GM15510 (cell line): ENCODE measurements around the gene ATOH1.

Experiments used
- POLR2A ChIP-seq: IDR thresholded peaks from 3 replicates; pipeline ENCODE4 v1.6.1; 2011; ENCODE audit warnings: borderline replicate concordance; ENCODE audit not compliant: insufficient read length; ENCODE audit errors: extremely low read depth

The ATOH1 gene

DNA sequence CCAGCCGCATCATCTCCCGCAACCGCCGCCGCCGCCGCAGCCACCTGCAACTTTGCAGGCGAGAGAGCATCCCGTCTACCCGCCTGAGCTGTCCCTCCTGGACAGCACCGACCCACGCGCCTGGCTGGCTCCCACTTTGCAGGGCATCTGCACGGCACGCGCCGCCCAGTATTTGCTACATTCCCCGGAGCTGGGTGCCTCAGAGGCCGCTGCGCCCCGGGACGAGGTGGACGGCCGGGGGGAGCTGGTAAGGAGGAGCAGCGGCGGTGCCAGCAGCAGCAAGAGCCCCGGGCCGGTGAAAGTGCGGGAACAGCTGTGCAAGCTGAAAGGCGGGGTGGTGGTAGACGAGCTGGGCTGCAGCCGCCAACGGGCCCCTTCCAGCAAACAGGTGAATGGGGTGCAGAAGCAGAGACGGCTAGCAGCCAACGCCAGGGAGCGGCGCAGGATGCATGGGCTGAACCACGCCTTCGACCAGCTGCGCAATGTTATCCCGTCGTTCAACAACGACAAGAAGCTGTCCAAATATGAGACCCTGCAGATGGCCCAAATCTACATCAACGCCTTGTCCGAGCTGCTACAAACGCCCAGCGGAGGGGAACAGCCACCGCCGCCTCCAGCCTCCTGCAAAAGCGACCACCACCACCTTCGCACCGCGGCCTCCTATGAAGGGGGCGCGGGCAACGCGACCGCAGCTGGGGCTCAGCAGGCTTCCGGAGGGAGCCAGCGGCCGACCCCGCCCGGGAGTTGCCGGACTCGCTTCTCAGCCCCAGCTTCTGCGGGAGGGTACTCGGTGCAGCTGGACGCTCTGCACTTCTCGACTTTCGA lies 654 bp downstream of the ATOH1 start:
- TF ChIP-seq POLR2A = no peak

DNA sequence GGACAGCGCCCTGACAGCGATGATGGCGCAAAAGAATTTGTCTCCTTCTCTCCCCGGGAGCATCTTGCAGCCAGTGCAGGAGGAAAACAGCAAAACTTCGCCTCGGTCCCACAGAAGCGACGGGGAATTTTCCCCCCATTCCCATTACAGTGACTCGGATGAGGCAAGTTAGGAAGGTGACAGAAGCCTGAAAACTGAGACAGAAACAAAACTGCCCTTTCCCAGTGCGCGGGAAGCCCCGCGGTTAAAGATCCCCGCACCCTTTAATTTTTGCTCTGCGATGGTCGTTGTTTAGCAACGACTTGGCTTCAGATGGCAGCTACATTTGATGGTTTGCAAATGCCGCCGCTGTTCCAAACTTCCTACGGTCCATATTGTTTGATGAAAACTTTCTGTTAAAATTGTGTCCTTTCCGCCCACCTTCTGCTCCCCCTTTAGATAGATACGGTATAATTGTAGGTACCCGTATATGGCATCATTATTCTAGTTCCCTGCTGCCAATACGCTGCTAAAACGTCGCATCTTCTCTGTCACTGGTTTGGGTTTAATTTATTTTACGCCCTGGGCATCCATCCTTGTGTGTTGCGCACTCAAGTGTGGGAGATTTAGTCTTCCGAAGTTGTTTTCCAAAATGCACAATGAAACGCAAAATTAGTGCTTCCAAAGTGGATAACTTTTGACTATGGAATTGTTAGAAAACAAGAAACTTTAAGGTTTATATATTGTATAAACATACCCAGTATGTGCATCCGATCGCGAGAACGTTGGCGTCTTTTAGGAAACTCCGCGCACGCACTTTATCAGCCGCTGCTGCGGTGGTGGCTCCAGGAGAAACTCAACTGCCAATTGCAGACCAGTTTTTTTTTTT lies 1.5 kb downstream of the ATOH1 start:
- no peak for TF ChIP-seq POLR2A

DNA sequence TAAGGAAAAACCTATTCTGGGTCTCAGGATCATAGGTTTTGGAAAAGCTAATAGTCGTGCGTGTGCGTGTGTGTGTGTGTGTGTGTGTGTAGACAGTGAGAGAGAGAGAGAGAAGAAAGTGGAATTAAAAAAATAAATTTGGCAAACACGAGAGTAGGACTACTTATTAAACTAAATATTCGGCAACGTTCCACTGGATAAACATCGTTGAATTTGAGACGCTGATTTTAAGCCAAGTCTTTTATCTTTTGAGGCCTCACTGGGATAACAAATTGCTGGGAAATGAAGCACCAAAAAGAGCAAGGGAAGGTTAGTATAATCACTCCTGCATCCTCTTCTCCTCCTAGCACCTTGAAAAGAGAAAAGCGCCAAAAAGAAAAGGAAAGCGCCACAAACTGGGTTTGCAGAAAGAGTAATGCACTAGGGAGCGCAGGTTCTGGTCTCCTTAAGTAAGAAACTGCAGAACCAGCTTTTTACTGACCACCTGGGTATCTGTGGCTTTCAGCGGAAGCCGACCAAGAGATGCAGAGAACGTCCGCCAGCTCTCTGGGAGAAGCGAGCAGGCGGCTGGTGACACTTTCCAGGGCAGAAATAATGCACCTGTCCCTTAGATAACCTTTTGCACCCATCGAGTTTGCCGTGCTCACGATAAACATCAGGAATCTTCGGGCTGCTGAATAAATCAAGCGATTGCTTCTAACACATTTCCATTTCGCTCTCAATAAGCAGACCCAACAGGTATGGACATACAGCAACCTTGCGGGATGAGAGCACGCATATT lies 3.4 kb downstream of the ATOH1 start:
- no peak for TF ChIP-seq POLR2A

DNA sequence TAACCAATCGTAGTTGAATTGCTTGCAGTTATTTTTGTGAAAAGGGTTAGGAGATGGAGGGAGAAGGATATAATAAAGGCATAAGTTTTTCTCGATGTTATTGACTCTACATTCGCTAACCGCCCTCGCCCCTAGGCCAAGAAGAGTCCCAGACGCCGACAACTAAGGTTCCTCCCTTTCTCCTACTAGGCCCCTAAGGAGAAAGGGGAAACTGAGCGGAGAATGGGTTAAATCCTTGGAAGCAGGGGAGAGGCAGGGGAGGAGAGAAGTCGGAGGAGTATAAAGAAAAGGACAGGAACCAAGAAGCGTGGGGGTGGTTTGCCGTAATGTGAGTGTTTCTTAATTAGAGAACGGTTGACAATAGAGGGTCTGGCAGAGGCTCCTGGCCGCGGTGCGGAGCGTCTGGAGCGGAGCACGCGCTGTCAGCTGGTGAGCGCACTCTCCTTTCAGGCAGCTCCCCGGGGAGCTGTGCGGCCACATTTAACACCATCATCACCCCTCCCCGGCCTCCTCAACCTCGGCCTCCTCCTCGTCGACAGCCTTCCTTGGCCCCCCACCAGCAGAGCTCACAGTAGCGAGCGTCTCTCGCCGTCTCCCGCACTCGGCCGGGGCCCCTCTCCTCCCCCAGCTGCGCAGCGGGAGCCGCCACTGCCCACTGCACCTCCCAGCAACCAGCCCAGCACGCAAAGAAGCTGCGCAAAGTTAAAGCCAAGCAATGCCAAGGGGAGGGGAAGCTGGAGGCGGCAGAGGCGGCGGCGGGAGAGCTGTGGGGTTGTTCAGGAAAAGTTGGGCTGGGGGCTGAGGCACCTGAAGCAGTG lies 5.9 kb downstream of the ATOH1 start:
- no peak for TF ChIP-seq POLR2A

DNA sequence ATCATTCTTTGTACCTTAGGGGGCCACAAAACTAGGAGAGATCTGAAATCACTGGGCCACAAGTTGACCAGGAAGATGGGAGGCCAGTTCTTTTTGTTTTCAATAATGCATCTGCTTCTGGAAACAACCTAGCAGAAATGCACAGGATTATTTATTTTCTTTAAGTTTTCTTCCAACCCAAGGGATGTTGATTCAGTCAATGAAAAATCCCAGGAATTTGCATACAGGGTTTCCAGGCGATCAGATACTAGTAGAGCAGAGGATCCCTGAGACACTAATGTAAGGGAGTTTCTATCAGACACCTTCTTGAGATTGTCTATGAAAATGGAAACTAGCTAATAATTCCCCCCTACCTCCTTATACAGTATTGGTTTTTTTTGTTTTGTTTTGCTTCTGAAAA lies 7.4 kb downstream of the ATOH1 start:
- TF ChIP-seq POLR2A = no peak

DNA sequence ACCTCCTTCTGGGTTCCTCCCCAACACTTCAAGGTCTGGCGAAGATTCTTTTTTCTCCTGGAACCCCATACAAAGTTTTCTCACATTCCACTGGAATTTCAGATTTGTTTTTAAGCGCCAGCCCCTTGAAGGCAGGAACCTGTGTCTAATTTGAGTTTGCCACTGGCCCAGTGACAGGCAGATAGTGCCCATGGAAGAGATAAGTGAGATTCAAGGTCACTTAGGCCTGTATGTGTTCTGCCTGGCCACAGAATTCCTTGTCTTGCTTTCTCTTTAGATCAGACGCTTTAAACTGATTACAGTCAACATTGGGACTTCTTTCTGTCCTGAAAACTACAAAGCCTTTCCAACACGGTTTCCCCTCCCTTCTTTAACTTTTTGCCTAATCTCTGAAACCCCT lies 11.2 kb downstream of the ATOH1 start:
- TF ChIP-seq POLR2A = no peak

DNA sequence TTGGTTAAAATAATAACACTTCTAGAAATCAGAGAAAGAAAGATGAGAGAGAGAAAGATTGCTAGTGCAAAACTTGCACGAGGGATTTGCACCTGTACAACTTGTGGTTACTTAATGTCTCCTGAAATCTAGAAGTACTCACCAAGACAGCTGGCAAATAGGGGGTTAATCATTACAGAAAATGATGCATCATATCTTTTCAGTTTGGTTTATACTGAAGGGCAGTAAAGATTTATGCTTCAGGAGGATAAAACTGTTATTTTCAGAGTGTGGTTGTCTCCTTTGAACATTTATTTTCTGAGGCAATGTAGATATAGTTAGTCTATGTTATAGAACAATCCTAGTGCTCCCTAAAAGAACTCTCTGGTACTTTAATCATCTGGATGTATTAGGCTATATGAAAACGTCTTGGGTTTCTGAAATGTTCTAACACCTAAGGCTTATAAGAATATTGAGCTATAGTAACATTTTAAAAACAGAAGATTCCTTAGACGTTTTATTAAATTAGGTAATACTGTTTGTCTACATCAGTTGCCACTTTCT lies 13.3 kb downstream of the ATOH1 start:
- no peak for TF ChIP-seq POLR2A

DNA sequence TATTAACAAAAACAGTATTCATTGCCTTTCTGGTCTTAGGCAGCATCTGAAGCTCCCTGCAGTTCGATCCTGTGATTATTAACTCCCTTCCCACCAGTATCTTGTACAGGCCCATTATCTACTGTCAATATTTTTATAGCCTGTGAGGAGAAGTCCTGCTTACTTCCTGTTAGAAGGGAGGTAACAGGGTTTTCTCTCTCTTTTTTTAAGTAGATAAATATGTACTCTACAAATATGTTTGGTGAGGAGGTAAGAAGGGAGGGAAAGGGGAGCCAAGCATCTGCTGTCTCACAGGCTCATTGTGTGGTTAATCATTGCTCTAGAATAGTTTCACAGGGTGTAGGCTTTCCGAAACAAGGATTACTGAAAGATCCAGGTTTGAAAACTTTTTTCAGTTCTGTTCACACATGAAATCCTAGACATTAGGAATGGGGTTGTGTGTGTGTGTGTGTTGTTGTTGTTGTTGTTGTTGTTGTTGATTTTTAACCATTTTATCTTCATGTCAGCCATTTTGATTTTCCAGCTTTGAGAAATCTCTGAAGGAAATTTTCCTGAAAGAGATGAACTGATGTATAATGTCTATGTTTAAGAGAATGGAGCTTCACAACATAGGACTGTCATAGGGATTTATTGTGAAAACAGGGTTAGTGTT lies 14.2 kb downstream of the ATOH1 start:
- TF ChIP-seq POLR2A = no peak

DNA sequence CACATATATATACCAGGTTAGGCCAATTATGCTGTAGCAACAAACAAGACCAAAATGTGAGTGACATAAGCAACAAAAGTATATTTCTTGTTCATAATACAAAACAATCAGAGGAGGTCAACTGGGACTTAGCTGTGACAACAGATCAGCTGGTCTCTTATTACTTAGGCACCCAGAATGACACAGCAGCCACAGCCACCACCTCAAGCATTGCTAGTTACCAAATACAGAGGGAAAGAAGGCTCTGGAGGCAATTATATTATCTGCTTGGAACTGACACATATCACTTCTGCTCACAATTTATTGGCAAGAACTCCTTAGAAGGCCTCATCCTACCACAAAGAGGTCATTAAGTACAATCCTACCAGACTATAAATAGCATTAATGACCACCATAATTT lies 15.2 kb downstream of the ATOH1 start:
- TF ChIP-seq POLR2A = no peak

DNA sequence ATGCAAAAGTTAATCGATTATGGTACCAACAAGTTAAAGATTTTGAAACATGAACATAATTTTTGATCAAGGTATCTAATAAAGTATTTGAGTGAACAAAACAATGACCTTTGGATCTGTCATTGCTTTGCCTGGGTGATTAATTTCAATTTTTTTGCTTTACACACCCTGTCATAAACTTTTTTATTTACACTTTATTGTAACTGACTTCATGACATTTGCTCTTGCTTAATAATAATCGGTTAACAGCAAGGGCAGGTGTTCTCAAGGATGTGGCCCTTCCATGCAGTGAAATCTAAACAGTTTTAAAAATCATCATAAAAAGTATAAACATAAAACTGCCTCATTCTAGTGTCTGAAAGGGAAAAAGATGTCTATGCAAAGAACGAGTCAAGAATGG lies 24.1 kb downstream of the ATOH1 start:
- no peak for TF ChIP-seq POLR2A

DNA sequence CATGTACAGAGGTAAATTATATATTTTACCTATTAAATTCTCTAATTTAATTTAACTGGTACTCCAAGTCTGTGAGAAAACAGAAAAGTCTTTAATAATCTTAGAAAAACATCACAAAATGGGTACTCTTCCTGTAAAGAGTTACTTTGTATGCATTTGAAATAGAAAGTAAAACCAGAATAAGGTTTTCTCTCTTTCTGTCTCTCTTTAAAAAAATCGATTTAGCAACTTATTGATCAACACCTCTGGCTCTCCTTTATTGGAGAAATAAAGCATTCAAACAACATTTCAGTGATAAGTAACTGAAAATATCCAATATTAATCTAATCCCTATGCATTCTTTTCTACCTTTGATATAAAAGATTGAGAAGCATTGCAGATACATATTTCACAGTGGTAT lies 27.4 kb downstream of the ATOH1 start:
- no peak for TF ChIP-seq POLR2A

DNA sequence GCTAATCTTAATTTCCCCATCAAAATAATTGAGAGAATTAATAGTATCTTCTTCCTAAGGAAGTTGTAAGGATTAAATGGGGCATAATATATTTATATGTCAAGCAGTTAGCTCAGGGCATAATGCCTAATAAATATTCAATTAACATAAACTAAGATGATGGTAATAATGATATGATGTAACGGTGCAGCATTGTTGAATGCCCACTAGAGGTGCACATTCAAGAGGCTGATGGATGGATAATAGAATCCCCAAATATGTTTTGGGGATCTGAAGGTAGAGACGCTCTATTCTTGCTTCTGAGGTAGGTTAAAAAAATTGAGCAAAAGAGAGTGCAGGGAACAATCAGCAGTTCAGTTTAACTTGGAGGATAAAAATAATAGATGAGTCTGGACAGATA lies 37.1 kb downstream of the ATOH1 start:
- TF ChIP-seq POLR2A = no peak

DNA sequence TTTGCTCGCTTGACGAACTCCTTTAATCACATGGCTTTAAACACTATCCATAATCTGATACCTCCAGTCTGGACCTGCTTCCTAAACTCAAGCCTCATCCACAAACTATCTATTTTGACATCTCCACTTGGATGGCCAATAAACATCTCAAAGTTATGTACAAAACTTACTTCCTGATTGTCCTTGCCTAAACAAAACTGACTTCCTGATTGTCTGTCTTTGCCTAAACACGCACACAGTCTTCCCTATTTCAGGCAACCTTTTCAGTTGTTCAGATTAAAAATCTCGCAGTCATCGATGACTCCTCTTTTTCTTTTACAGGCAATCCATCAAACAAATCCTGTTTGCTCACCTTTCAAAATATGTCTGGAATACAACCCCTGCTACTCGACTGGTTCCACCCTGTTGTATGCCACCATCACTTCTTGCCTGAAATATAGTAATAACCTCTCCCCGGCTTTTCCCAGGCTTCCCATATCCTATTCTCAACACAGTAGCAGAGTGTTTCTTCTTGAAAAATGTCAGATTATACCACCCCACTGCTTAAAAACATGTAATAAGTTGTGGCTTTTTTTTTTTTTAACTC lies 39.0 kb downstream of the ATOH1 start:
- no peak for TF ChIP-seq POLR2A
